Measurements from ENCODE around the gene KCNA10. TPM values are rescaled to one million over a fixed set of nuclear protein-coding genes. Genes with fewer than 3 reads are reported as not detected.
A peak's percentile ranks its signal among the peaks of the same experiment; 100 is the strongest.

Gene KCNA10
- total and polyA plus RNA-seq, 8 donors, result not detected

DNA sequence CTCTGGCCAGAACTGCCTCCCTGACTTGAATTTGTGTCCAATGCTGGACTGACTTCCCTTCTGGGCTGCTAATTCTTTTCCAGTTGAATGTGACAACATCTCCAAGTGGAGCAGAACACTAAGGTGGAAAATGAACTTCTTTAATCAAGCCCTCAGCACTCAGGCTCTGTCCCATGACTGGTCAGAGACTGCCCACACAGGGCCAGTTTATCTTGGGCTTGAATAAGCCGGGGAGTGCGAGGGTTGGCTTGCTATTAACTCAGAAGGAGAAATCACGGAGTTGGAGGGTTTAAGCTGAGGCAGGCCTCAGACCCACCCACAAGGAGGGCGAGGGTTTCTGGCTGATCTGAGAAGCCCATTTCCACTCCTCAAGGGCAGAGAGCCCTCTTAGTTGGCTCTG, 12.4 kb downstream of the KCNA10 start:
- intact Hi-C loops (cut with DNase I), result no loop called here
- DNase-seq (no peak), FAIRE-seq (no peak), ATAC-seq (no peak)
- TF ChIP-seq, protein P1, sequence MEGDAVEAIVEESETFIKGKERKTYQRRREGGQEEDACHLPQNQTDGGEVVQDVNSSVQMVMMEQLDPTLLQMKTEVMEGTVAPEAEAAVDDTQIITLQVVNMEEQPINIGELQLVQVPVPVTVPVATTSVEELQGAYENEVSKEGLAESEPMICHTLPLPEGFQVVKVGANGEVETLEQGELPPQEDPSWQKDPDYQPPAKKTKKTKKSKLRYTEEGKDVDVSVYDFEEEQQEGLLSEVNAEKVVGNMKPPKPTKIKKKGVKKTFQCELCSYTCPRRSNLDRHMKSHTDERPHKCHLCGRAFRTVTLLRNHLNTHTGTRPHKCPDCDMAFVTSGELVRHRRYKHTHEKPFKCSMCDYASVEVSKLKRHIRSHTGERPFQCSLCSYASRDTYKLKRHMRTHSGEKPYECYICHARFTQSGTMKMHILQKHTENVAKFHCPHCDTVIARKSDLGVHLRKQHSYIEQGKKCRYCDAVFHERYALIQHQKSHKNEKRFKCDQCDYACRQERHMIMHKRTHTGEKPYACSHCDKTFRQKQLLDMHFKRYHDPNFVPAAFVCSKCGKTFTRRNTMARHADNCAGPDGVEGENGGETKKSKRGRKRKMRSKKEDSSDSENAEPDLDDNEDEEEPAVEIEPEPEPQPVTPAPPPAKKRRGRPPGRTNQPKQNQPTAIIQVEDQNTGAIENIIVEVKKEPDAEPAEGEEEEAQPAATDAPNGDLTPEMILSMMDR (IDR thresholded peaks at IDR 0.05), result no peak
- Histone ChIP-seq H3K4me1 (no peaks in the 10 kb centered on the region), H3K27ac (no peak overlapping the region), H3K36me3 (no peaks in the 10 kb centered on the region), H3K9me3 (no peaks in the 10 kb centered on the region), H3K4me3 (no peak overlapping the region), H3K27me3 (no peaks in the 10 kb centered on the region)
- 64 to 65% methylated on average over 4 of the region's 4 CpGs for whole genome bisulfite sequencing, 2 donors

DNA sequence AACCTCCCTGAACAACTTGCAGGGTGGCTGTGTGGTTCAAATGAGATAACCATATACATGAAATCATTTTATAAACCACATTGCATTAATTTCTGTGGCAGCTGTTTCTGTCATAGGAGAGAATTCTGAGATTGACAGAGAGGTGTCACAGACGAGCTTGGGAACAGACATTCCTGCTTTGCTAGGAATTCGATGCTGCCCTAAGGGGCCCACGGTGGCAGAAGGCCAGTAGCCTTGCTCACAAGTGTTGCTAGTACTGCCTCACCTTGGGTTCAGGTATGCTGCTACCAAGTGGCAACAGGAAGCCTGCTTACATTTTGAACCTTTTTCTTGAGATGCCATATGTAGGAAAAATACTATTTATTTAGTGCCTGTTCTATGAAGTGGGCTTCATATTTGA, 13.4 kb downstream of the KCNA10 start:
- no peak for ATAC-seq
- Histone ChIP-seq H3K9me3 (no peaks in the 10 kb centered on the region), H3K27me3 (no peaks in the 10 kb centered on the region), H3K36me3 (no peaks in the 10 kb centered on the region), H3K27ac (no peak overlapping the region), H3K4me3 (no peak overlapping the region), H3K4me1 (no peaks in the 10 kb centered on the region)
- no peak for DNase-seq
- intact Hi-C loops (cut with DNase I), result no loop called here
- TF ChIP-seq, protein P1 (IDR thresholded peaks at IDR 0.05), result no peak
- 28 to 31% methylated on average over 3 of the region's 3 CpGs for WGBS, 2 donors
- no peak for FAIRE-seq

DNA sequence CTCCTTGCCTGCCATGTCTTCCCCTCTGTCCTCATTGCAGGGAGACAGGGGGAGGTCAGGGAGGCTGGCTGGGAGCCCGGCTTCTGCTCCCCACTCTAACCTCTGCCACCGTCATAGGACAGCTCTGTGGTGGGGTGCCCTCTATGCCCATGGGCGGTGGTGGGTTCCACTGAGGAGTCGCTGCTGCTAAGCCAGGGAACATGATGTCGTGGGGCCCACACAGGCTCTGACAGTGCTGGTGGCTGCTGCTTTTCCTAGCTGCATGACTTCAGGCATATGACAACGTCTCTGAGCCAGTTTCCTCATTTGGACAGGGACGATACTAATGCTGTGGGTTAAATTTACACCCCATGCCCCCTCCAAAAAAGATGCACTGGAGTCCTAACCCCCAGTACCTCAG, 14.7 kb downstream of the KCNA10 start:
- Histone ChIP-seq H3K27ac (no peak overlapping the region), H3K4me3 (no peak overlapping the region), H3K4me1 (no peaks in the 10 kb centered on the region), H3K9me3 (no peaks in the 10 kb centered on the region), H3K27me3 (no peaks in the 10 kb centered on the region), H3K36me3 (no peaks in the 10 kb centered on the region)
- FAIRE-seq, result no peak
- ATAC-seq, result peak in 1 of 4 donors; percentile 27
- TF ChIP-seq, protein P1 (IDR thresholded peaks at IDR 0.05), result no peak
- intact Hi-C loops (cut with DNase I), result no loop called here
- WGBS, 2 donors, result 66 to 73% methylated on average over 7 of the region's 7 CpGs
- DNase-seq, result no peak

DNA sequence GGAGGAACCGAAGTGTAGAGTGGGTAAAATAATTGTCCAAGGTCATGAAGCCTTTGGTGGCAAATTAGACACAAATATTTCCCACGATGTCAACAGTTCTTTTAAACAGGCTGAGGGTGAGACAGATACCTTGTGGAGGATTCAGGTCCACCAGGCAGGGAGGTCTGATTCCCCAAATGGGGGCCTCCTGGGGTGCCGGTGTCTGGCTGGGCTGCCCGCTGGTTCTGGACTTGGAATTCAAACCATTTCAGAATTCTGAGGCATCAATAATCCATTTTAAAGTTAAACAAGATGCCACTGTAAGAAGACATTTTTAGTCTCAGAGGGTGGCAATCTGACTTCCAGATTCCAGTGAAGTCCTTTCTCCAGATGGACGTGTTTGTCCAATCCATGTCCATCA, 15.5 kb downstream of the KCNA10 start:
- Histone ChIP-seq H3K4me1 (no peaks in the 10 kb centered on the region), H3K27me3 (no peaks in the 10 kb centered on the region), H3K4me3 (no peak overlapping the region), H3K36me3 (no peaks in the 10 kb centered on the region), H3K27ac (no peak overlapping the region), H3K9me3 (no peaks in the 10 kb centered on the region)
- no peak for FAIRE-seq
- ATAC-seq, result no peak
- no peak for DNase-seq
- intact Hi-C loops (cut with DNase I), result no loop called here
- WGBS, 2 donors, result 44 to 53% methylated on average over 5 of the region's 5 CpGs
- TF ChIP-seq, protein P1 (IDR thresholded peaks at IDR 0.05), result no peak

DNA sequence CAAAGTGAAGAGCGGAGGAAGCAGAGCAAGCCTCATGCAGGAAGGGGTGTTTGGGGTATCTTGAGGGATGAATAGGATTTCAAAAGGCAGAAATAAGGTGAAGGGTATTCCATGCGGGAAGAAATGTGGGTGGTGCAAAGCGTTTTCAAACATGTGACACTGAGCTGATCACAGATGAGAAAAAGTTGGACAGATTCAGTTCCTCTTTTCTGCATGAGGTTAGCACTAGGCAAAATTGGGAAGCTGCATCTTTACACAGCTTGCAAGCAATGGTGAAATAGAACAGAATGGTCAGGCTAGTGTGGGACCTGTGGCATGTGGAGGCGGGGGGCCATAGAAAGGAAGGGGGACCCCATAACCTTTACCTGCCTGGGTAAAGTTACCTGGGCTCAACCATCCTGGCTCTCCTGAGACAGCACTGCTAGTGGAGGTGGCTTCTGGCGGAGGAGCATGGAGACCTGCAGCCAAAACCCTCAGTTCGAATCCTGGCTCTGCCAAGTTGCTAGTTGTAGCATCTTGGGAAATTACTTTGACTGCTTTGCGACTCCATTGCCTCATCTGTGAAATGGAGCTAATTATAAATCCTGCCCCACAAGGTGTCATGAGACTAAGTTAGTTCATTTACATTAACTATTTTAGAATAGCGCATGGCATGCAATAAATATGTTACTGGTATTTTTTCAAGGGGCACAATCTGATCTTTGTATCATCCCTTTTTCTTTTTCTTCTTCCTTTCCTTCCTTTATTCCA, 16.4 kb downstream of the KCNA10 start:
- Histone ChIP-seq H3K4me3 (no peak overlapping the region), H3K4me1 (no peaks in the 10 kb centered on the region), H3K36me3 (no peaks in the 10 kb centered on the region), H3K9me3 (no peaks in the 10 kb centered on the region), H3K27ac (no peak overlapping the region), H3K27me3 (no peaks in the 10 kb centered on the region)
- FAIRE-seq, result no peak
- peak in 2 of 4 donors; percentile 61 to 65 for ATAC-seq
- TF ChIP-seq, protein P1 (IDR thresholded peaks at IDR 0.05), result no peak
- intact Hi-C loops (cut with DNase I), result no loop called here
- 58 to 72% methylated on average over 8 of the region's 8 CpGs for WGBS, 2 donors
- DNase-seq, result no peak
